Measurements from ENCODE around the gene SPSB4.

- no peak for TF ChIP-seq EZH2 (IDR thresholded peaks at IDR 0.05)
- no peak for TF ChIP-seq POLR2AphosphoS5 (IDR thresholded peaks at IDR 0.05; ENCODE audit: borderline replicate concordance, low read depth, low read length)
- no peak for TF ChIP-seq FOXP2 (optimal IDR thresholded peaks at IDR 0.05; ENCODE audit: control extremely low read depth, extremely low read length, insufficient read depth)
Measured at GRCh38 chr3:141055136-141055535, 4.0 kb downstream of the SPSB4 start.
